Activated T-cell treated with anti-CD3 and anti-CD28 coated beads for 48 hours (primary cell): ENCODE results near the gene RPTOR.
"Not testable (repeated sequence)": the region's sequence is repeated elsewhere in the genome, so short reads cannot be mapped to it uniquely, and the experiment has no call there.

Experiments
- DNase-seq: peaks from one replicate; pipeline ENCODE4 v3.0.0-alpha.2; 2020; ENCODE audit warnings: low read depth

RPTOR gene

DNA sequence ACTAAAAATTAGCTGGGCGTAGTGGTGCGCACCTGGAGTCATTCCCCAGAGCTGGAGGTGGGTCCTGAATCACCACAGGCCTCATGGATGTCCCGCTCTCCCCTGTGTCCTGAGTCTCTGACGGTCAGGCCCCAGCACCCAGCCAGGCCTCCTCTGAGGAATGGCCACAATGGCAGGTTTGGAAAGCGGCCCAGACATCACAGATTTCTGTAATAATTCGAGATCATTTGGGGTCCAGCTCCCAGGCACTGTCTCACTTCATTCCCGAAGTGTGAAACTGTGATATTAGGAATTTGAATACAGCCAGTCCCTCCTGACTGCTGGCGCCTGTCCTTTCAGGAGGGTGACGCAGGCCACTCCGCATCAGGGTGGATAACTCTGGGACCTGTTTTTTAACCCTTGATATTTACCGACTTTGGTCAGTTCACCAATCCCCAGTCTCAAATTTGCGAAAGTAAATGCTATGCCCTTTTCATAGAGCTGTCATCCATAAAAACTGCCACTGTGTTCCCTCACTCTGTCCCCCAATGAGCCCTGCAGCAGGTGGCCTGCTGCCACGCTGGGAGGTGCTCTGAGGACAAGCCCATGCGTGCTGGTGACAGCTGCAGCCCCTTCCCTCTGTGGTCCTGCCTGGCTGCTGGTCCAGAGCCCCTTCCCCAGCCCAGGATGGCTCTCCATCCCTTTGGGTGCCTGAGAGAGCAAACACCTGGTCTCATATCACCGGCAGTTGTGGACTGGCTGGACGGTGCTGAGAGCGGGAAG, 28.3 kb upstream of the RPTOR start:
- no peak for DNase-seq

DNA sequence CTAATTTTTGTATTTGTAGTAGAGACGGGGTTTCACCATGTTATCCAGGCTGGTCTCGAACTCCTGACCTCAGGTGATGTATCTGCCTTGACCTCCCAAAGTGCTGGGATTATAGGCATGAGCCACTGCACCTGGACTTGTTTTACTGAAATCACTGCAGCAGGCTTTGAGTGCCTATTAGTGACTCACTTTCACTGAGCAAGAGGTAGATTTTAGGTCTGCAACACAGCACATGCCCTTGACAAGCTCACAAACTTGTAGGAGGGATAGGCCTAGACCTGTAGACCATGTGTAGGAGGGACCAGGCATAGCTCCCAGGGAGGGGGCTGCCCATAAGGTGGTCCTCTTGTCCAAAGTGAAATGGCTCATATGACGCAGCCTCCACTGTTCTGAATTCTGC, 27.0 kb upstream of the RPTOR start:
- DNase-seq = no peak

GRCh38 chr17:80518392-80518791, 26.2 kb upstream of the RPTOR start:
- no peak for DNase-seq

GRCh38 chr17:80519091-80519781, 25.4 kb upstream of the RPTOR start:
- DNase-seq = no peak

- no peak for DNase-seq
Measured at GRCh38 chr17:80520810-80521455, 23.7 kb upstream of the RPTOR start.

GRCh38 chr17:80523054-80523744, 21.4 kb upstream of the RPTOR start:
- no peak for DNase-seq

- no peak for DNase-seq
Measured at GRCh38 chr17:80523956-80524712, 20.5 kb upstream of the RPTOR start.

DNA sequence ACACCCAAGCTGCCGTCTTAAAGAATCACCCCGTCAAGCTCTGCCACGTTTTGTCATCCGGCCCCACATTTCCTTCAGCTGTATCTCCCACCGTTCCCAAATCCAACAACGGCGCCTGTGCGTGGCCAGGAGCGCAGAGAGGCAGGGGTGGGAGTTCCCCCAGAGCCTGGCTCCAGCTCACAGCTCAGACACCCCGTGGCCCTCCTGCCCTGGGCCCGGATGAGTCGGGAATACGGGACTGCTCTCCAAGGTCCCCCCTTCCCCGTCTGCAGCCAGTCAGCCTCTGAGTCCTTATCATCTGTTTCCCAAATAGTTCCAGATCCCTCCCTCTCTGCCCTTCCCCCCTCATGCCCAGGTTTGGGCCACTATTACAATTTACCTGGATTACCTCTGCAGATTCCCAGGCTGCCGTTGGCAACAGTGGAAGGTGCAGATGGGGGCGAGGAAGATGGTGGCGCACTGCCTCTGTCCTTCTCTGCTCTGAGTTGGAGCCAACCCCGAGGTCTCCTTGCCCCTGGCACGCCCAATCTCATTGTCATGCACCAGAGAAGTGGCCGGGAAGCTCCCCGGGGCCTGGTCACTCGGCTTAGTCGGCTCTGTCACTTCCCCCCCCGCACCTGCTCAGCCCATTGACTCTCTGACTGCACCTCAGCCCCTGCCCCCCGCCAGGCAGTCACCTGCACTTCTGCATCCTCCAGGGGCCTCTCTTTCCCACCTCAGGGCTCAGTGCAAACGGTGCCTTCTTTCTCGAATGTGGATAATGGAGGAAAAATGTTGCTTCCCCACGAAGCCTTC, 18.3 kb upstream of the RPTOR start:
- no peak for DNase-seq

DNA sequence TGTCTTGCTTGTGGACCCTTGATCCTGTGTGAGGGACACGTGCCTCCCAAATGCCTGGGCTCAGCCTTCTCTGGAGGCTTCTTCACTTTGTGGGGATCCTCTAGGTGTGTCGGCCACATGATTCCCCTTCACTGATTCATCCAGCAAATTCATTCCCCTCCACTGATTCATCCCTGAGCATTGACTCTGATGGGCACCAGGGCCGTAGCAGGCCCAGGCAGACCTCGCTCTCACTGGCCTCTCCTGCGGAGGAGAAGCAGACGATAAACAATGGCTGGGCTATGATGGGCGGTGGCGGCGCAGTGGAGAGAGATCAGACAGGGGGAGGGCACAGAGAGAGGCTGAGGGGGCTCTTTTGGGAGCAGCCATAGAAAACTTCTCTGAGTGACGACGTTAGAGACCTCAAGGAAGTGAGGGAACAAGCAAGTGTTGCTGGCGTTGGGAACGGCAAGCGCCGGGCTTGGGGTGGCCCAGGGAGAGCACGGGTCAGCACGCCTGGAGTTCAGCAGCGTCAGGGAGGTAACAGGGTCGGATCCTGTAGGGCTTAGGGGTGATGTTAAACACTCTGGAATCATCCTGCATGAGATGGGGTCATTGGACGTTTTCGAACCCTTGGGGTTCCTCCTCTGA, 17.5 kb upstream of the RPTOR start:
- DNase-seq = no peak

- no peak for DNase-seq
Measured at GRCh38 chr17:80528536-80528935, 16.1 kb upstream of the RPTOR start.

DNA sequence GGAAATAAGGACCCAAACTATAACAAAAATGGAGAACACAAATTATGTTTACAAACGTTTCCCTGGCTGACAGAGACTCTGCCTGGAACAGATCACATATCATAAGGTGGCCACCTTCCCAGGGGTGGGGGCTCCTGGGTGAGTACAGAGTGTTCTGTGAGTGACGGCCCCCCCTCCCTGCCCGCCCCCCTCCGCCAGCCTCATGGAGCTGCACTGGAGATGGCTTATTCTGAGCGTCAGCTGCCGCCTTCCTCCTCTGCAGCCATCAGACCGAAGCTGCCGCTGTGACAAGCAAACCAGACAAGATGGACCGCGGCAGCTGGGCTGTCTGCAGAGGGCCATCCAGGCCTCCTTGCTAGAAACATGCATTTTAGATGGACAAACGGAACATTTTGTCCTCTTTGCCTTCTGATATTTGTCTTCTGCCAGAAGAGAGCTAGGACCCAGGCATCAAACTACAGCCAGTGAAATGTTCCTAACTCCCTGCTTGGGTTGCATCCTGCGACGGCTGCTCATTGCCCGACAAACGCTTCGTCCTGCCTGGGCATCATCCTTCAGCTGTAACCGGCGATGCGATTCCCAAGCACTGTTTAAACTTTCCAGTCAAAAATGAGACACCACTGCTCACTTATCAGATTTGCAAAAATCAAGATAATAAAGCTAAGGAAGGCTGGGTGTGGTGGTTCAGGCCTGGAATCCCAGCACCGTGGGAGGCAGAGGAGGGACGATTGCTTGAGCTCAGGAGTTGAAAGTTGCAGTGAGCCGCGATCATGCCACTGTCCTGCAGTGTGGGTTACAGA, 15.3 kb upstream of the RPTOR start:
- DNase-seq = no peak

- DNase-seq = no peak
Measured at GRCh38 chr17:80529904-80530292, 14.7 kb upstream of the RPTOR start.

- no peak for DNase-seq
Measured at GRCh38 chr17:80531400-80531799, 13.2 kb upstream of the RPTOR start.

DNA sequence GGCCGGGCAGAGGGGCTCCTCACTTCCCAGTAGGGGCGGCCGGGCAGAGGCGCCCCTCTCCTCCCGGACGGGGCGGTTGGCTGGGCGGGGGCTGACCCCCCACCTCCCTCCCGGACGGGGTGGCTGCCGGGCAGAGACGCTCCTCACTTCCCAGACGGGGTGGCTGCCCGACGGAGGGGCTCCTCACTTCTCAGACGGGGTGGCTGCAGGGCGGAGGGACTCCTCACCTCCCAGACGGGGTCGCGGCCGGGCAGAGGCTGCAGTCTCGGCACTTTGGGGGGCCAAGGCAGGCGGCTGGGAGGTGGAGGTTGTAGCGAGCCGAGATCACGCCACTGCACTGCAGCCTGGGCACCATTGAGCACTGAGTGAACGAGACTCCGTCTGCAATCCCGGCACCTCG, 7.3 kb upstream of the RPTOR start:
- DNase-seq = not testable (repeated sequence)

- DNase-seq = no peak
Measured at GRCh38 chr17:80538484-80538883, 6.2 kb upstream of the RPTOR start.

DNA sequence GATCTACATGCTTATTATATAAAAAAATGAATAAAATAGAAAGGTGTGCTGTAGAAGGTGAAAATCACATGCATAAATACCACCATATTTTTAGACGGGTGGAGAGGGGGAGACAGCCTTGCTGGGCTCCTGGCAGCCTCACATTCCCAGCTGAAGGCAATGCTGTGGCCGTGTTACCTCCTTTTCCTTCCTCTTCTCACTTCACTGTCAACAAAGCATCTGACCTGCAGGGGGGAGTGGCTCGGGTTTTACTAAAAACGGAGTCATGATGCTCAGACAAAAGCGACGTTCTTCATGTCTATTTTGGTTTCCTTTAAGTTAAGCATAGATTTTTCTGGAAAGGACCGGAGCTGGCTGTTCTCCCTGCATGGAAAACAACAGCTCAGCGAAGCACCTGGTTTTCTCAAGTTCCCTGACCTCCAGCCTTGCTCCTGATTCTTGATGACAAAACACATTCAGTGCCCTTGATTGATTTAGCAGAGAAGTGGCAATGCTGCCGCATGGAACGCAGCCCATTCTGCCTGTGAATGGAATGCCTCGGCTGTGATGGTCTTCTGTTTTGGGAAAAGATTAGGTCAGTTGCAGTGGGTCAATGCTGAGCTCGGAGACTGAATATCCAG, 5.5 kb upstream of the RPTOR start:
- DNase-seq = no peak

GRCh38 chr17:80545499-80545826, 825 bp downstream of the RPTOR start:
- DNase-seq = no peak

DNA sequence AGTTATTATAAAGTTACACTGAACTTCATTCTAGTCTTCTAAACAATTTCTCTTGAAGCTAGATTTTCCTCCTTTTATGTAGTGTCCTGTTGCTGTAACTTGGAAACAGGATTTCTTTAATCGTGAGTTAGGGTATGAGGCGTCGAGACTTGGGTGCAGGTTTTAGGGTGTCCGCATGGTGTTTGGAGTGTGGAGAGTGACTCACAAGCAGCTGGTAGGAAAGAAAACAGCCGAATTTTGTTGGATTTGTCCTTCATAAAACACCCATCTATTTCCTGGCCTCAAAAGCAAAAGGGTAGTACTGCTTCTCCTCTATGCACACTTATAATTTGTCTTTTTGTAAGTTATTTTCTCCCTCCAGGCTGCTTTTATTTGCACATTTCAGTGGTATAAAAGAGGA, 1.6 kb downstream of the RPTOR start:
- no peak for DNase-seq

DNA sequence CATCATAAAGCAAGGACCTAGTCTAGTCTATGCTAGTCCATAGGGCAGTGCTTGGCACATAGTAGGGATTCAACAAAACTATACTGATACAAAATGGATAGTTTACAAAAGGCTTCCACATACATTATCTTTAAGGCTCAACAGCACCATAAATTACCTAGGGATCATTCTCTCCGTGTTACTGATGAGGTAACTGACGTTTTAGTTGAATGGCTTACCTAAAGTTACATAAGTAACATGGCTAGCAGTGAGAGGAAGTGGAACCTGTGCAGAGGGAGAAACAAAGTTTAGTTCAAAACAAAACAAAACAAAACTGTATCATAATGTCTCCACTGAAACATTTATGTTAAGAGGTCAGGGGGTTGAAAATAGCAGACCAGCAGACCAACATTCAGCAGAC, 7.9 kb downstream of the RPTOR start:
- DNase-seq = no peak

- no peak for DNase-seq
Measured at GRCh38 chr17:80555266-80555665, 10.6 kb downstream of the RPTOR start.
